Measurements from ENCODE around the gene SHMT2. TPM values are rescaled to one million over a fixed set of nuclear protein-coding genes. Genes with fewer than 3 reads are reported as not detected.

SHMT2 gene
- total and polyA plus RNA-seq, 2 of the 4 experiments (the other 2 are of a cell fraction), result 266 to 364 TPM

- no peak for ATAC-seq (ENCODE audit: low read depth)
- POLR2A ChIA-PET (ENCODE audit: unreplicated experiment), result no interaction called here
- Histone ChIP-seq H4K91ac (ENCODE audit: insufficient read depth, low read depth, low read length) (no peak overlapping the region), H3K9me3 (ENCODE audit: control insufficient read depth, insufficient read depth, low read length) (no peaks in the 10 kb centered on the region), H3K79me1 (ENCODE audit: low read depth in 1 of 2, low read length in 2 of 2) (peaks cover 4 to 11% of the 10 kb centered on the region in 2 experiments; a peak in 2 of 4 replicates), H3K14ac (replicated peaks; ENCODE audit: low read depth, low read length) (no peak overlapping the region), H2AFZ (replicated peaks; ENCODE audit: low read length, poor library complexity) (peak overlapping the region; percentile 21), H4K20me1 (ENCODE audit: insufficient read depth, low read length) (peaks cover 15% of the 10 kb centered on the region), H3K27ac (ENCODE audit: insufficient read depth, low read length) (no peak overlapping the region), H3K23ac (ENCODE audit: low read depth, low read length) (no peak overlapping the region), H3K4me3 (ENCODE audit: insufficient read depth, low read depth, low read length) (no peak overlapping the region), H3K9me1 (ENCODE audit: insufficient read depth, low read length) (no peaks in the 10 kb centered on the region), H4K8ac (ENCODE audit: low read depth in 2 of 2, low read length in 2 of 2) (no peak overlapping the region), H3K9ac (ENCODE audit: low read depth, low read length) (no peak overlapping the region), H2BK20ac (ENCODE audit: low read depth, low read length) (no peak overlapping the region), H2BK15ac (ENCODE audit: low read depth, low read length) (no peak overlapping the region), H3K56ac (ENCODE audit: extremely low read depth, insufficient read depth, low read length) (no peak overlapping the region), H2AK9ac (replicated peaks; ENCODE audit: low read depth, low read length, poor library complexity) (peak overlapping the region; percentile 78), H3K36me3 (ENCODE audit: control insufficient read depth, insufficient read depth, low read length) (peaks cover 96% of the 10 kb centered on the region), H2BK5ac (ENCODE audit: low read depth, low read length, poor library complexity, severe bottlenecking) (no peak overlapping the region), H3K4me2 (ENCODE audit: low read depth, low read length) (no peak overlapping the region), H2AK5ac (ENCODE audit: low read depth, low read length) (no peak overlapping the region), H4K5ac (ENCODE audit: low read depth, low read length) (no peak overlapping the region), H2BK120ac (ENCODE audit: low read depth, low read length) (no peak overlapping the region), H3K4me1 (ENCODE audit: control insufficient read depth, insufficient read depth, low read length) (no peaks in the 10 kb centered on the region), H3K4ac (ENCODE audit: low read depth, low read length) (no peak overlapping the region), H3K18ac (ENCODE audit: low read depth, low read length) (no peak overlapping the region), H3K27me3 (ENCODE audit: control insufficient read depth, insufficient read depth, low read length) (no peaks in the 10 kb centered on the region)
- no TSS peak for BruUV-seq (replicated peaks)
- DNase-seq, result no peak
- dilution Hi-C loops (cut with HindIII; ENCODE audit: low sequenced_read_pairs, unreplicated experiment), result no loop called here
- WGBS, 2 experiments (ENCODE audit: extremely low coverage in 2 of 2, insufficient read length in 1 of 2), result 100% methylated on average over 3 of the region's 7 CpGs; no CpG with 5 or more reads in 1 of the 2 experiments
- TF ChIP-seq RCOR1 (IDR thresholded peaks at IDR 0.05; ENCODE audit: insufficient replicate concordance, low read length) (no peak), RFX5 (IDR thresholded peaks at IDR 0.05; ENCODE audit: low read depth, low read length) (no peak), MAFK (IDR thresholded peaks at IDR 0.05; ENCODE audit: low read depth, low read length) (no peak)
- intact Hi-C loops (cut with micrococcal nuclease), result no loop called here
- in situ Hi-C loops (cut with MboI; ENCODE audit: low sequenced_read_pairs), result no loop called here
- CTCF ChIA-PET, result no interaction called here
These were observed 23.6 kb upstream of the SHMT2 start for GRCh38 chr12:57205931-57206330.

Data from IMR-90 (cell line).